ENCODE measurements around the gene PARP9. TPM values are rescaled to one million over a fixed set of nuclear protein-coding genes. Genes with fewer than 3 reads are reported as not detected.

The PARP9 gene
- total and polyA plus RNA-seq, 2 of the 8 experiments (the other 6 are each of a cell fraction or from before 2014, with no cell fraction given), result 3.7 to 4.5 TPM

- TF ChIP-seq SIX5 (IDR thresholded peaks at IDR 0.05; ENCODE audit: low read depth, low read length) (no peak), HDAC6 (IDR thresholded peaks at IDR 0.05; ENCODE audit: low read depth, low read length) (no peak), CHD1 (IDR thresholded peaks at IDR 0.05; ENCODE audit: low read depth, low read length) (no peak), EZH2 (IDR thresholded peaks at IDR 0.05; ENCODE audit: low read depth, low read length, severe bottlenecking) (no peak), SAP30 (IDR thresholded peaks at IDR 0.05; ENCODE audit: insufficient read depth, insufficient replicate concordance, low read length) (no peak), JUND (IDR thresholded peaks at IDR 0.05; ENCODE audit: low read length) (no peak)
Observed at GRCh38 chr3:122538956-122539490, 25.1 kb downstream of the PARP9 start (continued).
